ENCODE results near the gene CTNNA2. TPM values are rescaled to one million over a fixed set of nuclear protein-coding genes. Genes with fewer than 3 reads are reported as not detected.

Gene CTNNA2
- total and polyA plus RNA-seq, 9 donors = 0.32 to 1.4 (median 0.37) TPM; not detected in 3

- H3K4me1 ChIP-seq (ENCODE audit: insufficient read depth) = no peaks in the 10 kb centered on the region
- intact Hi-C loops (cut with DNase I) = no loop called here
- H3K27ac ChIP-seq = no peak overlapping the region
- 18 to 25% (median 19%) methylated on average over 5 of the region's 5 CpGs for WGBS, 3 donors
- TF ChIP-seq EP300 (IDR thresholded peaks at IDR 0.05) = no peak
- no peak for TF ChIP-seq POLR2A (IDR thresholded peaks at IDR 0.05)
- no peaks in the 10 kb centered on the region for H3K36me3 ChIP-seq
- no peaks in the 10 kb centered on the region for H3K27me3 ChIP-seq
- no peak overlapping the region for H3K4me3 ChIP-seq
- H3K9me3 ChIP-seq = no peaks in the 10 kb centered on the region
- no peak for DNase-seq
Measured at GRCh38 chr2:80007777-80008503, 495.1 kb downstream of the CTNNA2 start.

DNA sequence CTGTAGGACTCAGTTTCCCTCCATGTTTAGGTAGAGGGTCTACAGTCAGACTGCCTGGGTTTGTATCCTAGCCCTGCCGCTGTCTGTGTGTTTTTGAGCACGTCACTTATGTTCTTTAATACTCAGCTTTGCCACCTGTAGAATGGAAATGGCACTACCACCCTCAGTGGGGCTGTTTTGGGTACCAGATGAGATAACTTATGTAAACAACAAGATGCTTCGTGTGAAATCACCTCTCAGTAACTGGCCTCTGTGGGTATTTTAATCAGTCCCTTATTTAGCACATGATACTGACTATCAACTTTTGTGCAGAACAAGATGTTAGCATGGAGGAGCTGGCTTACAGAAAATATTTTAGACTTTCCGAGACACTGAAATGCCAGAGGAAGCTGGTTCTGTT is 495.7 kb downstream of the CTNNA2 start:
- WGBS, 3 donors = 60 to 66% (median 62%) methylated on average over 4 of the region's 4 CpGs
- no peak for DNase-seq
- Histone ChIP-seq H3K27ac (no peak overlapping the region), H3K27me3 (no peaks in the 10 kb centered on the region), H3K4me3 (no peak overlapping the region), H3K4me1 (ENCODE audit: insufficient read depth) (no peaks in the 10 kb centered on the region), H3K36me3 (no peaks in the 10 kb centered on the region), H3K9me3 (no peaks in the 10 kb centered on the region)
- intact Hi-C loops (cut with DNase I) = no loop called here
- no peak for TF ChIP-seq EP300 (IDR thresholded peaks at IDR 0.05)
- no peak for TF ChIP-seq CTCF (IDR thresholded peaks at IDR 0.05)
- TF ChIP-seq POLR2A (IDR thresholded peaks at IDR 0.05) = no peak

DNA sequence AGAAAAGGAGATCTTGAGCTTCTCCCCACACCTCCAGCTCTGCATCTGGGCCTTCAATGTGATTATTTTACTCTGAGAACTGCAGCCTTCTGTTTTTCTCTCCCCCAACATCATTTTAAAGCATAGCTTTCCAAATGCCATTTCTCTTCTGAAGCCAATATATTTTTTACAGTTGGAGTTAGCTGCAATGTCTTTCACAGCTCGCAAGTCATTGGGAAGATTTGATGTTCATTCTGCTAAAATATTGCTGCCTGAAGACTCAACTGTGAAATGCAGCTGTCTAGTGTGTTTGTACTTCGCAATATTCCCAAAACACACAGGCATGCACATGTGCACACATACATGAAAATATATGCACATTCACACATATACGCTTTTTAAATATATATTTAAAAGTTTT is 496.4 kb downstream of the CTNNA2 start:
- no peaks in the 10 kb centered on the region for H3K9me3 ChIP-seq
- H3K36me3 ChIP-seq = no peaks in the 10 kb centered on the region
- H3K4me1 ChIP-seq (ENCODE audit: insufficient read depth) = no peaks in the 10 kb centered on the region
- no peaks in the 10 kb centered on the region for H3K27me3 ChIP-seq
- intact Hi-C loops (cut with DNase I) = no loop called here
- TF ChIP-seq EP300 (IDR thresholded peaks at IDR 0.05) (no peak), CTCF (IDR thresholded peaks at IDR 0.05) (no peak), POLR2A (IDR thresholded peaks at IDR 0.05) (no peak)
- no peak overlapping the region for H3K27ac ChIP-seq
- no peak overlapping the region for H3K4me3 ChIP-seq
- whole genome bisulfite sequencing, 3 donors = 88 to 96% (median 90%) methylated on average over 3 of the region's 3 CpGs
- DNase-seq = no peak

DNA sequence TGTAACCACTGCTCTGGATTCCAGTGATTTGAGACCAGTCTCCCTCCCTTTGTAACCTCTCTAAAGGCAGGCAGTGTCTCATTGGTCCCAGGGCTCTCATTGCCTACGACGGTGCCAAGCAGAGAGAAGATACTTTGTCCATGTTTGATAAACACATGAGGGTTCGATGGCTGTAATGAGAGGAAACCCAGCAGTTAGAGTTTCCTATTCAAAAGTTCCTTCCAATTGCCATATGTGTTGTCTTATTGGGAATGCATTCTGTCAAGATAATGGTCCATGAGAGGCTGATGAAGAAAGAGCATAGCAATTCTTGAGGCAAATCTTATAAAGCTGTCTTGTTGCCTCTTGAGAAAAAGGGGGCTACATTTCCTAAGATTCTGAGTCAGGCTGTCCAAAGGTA is 499.2 kb downstream of the CTNNA2 start:
- no peak for DNase-seq
- WGBS, 3 donors = 57 to 69% (median 68%) methylated on average over 3 of the region's 3 CpGs
- no peaks in the 10 kb centered on the region for H3K4me1 ChIP-seq (ENCODE audit: insufficient read depth)

More for the DNA sequence above, 499.2 kb downstream of the CTNNA2 start:
- H3K36me3 ChIP-seq = no peaks in the 10 kb centered on the region
- no peaks in the 10 kb centered on the region for H3K9me3 ChIP-seq
- no peaks in the 10 kb centered on the region for H3K27me3 ChIP-seq
- no peak overlapping the region for H3K4me3 ChIP-seq
- TF ChIP-seq CTCF (IDR thresholded peaks at IDR 0.05) (no peak), EP300 (IDR thresholded peaks at IDR 0.05) (no peak), POLR2A (IDR thresholded peaks at IDR 0.05) (no peak)
- H3K27ac ChIP-seq = no peak overlapping the region
- intact Hi-C loops (cut with DNase I) = no loop called here
